H1 (cell line): ENCODE data around the gene UBE2E2. TPM values are rescaled to one million over a fixed set of nuclear protein-coding genes. Genes with fewer than 3 reads are reported as not detected.

Experiments
- CHD7 ChIP-seq: fragments of 300-600 bp; sonication (generic); IDR thresholded peaks from 2 replicates; pipeline ENCODE4 v1.7.1; 2012; ENCODE audit warnings: low read length, moderate library complexity, mild to moderate bottlenecking, inconsistent platforms; ENCODE audit not compliant: insufficient replicate concordance
- EZH2 ChIP-seq: fragments of 200-600 bp; sonication (generic); IDR thresholded peaks from 2 replicates; pipeline ENCODE4 v1.7.1; 2012; ENCODE audit warnings: low read depth, mild to moderate bottlenecking, moderate library complexity, low read length, inconsistent platforms; ENCODE audit not compliant: severe bottlenecking
- PHF8 ChIP-seq: fragments of 200-600 bp; sonication (generic); conservative IDR thresholded peaks from 2 replicates; pipeline ENCODE4 v1.7.1; 2012; ENCODE audit warnings: low read depth, mild to moderate bottlenecking, inconsistent platforms, low read length, moderate library complexity
- polyA plus RNA-seq, 7 experiments: library from polyadenylated mRNA; depleted of rRNA in 3 of 7; stranded (reverse) in 5 of 7; unstranded in 2 of 7; fragments of >200 nt in 5 of 7; fragments of 200-250 nt in 2 of 7; gene quantifications; 1 replicate in 5 of 7; 2 replicates in 1 of 7; 4 replicates in 1 of 7; pipeline versions ENCODE4 v1.2.1 to v1.2.3, GENCODE V29; 2011 to 2013; ENCODE audit warnings: missing spikeins in 2 of 7, mixed read lengths in 2 of 7
- total RNA-seq: library from RNA; stranded (reverse); fragmentation: NEBNext Ultra II Directional; extraction: Animal tissue kit (Norgen Biotek cat#: 25700); gene quantifications from 2 replicates; pipeline ENCODE4 v1.2.1, GENCODE V29; 2021

The UBE2E2 gene
- total and polyA plus RNA-seq, 2 of the 8 experiments (the other 6 are each of a cell fraction or from before 2014, with no cell fraction given): 57.6 to 70.6 TPM

- no peak for TF ChIP-seq CHD7
- no peak for TF ChIP-seq PHF8
- TF ChIP-seq EZH2: no peak
- TF ChIP-seq, all 59 proteins: peak for 0
Observed at GRCh38 chr3:23390446-23390845, 187.3 kb downstream of the UBE2E2 start (continued).
